GM23338 (cell line): ENCODE data around the gene TRPM1. TPM values are rescaled to one million over a fixed set of nuclear protein-coding genes. Genes with fewer than 3 reads are reported as not detected.

ENCODE experiments used
- ATAC-seq: fragments of 200-7000 bp; cut with Tn5 transposase; 3 replicates; pipeline ENCODE4 v1.9.1; 2020
- DNase-seq: peaks from one replicate; pipeline ENCODE4 v3.0.0-alpha.2; 2015; ENCODE audit warnings: low spot score
- H2AFZ ChIP-seq: fragments of 200-600 bp; sonication (generic); 2 replicates; pipeline ENCODE4 v1.8.0; 2016; ENCODE audit warnings: antibody characterized with exemption, mild to moderate bottlenecking, moderate library complexity
- H3F3A ChIP-seq: fragments of 200-600 bp; sonication (generic); replicated peaks from 2 replicates; pipeline ENCODE4 v1.8.0; 2017; ENCODE audit warnings: antibody characterized with exemption, mixed run types, low read depth
- H3K27ac ChIP-seq: fragments of 200-600 bp; sonication (generic); 2 replicates; pipeline ENCODE4 v1.6.1; 2016; ENCODE audit warnings: low read depth
- H3K27me3 ChIP-seq: fragments of 200-600 bp; sonication (generic); 2 replicates; pipeline ENCODE4 v1.8.0; 2016; ENCODE audit warnings: mild to moderate bottlenecking, mixed run types, moderate library complexity; ENCODE audit not compliant: insufficient read depth
- H3K36me3 ChIP-seq: fragments of 200-600 bp; sonication (generic); 2 replicates; pipeline ENCODE4 v1.8.0; 2016; ENCODE audit warnings: mild to moderate bottlenecking; ENCODE audit not compliant: insufficient read depth
- H3K4me1 ChIP-seq: fragments of 200-600 bp; sonication (generic); 2 replicates; pipeline ENCODE4 v1.8.0; 2016; ENCODE audit warnings: mild to moderate bottlenecking, moderate library complexity; ENCODE audit not compliant: insufficient read depth
- H3K4me2 ChIP-seq: fragments of 200-600 bp; sonication (generic); 2 replicates; pipeline ENCODE4 v1.7.1; 2017; ENCODE audit warnings: mixed run types
- H3K4me3 ChIP-seq: fragments of 200-600 bp; sonication (generic); 2 replicates; pipeline ENCODE4 v1.6.1; 2016; ENCODE audit warnings: mixed run types
- H3K79me2 ChIP-seq: fragments of 200-600 bp; sonication (generic); replicated peaks from 2 replicates; pipeline ENCODE4 v1.8.0; 2017; ENCODE audit warnings: mild to moderate bottlenecking; ENCODE audit not compliant: insufficient read depth
- H3K9me2 ChIP-seq: fragments of 200-600 bp; sonication (generic); 2 replicates; pipeline ENCODE4 v1.8.0; 2017; ENCODE audit not compliant: insufficient read depth
- H4K20me1 ChIP-seq: fragments of 200-600 bp; sonication (generic); replicated peaks from 2 replicates; pipeline ENCODE4 v1.8.0; 2017; ENCODE audit warnings: mild to moderate bottlenecking; ENCODE audit not compliant: insufficient read depth
- H3K27ac Mint-ChIP-seq: 2 replicates; pipeline ENCODE4 v1.8.0; 2020; ENCODE audit warnings: inconsistent platforms, mild to moderate bottlenecking, moderate library complexity, mixed read lengths
- H3K27me3 Mint-ChIP-seq: 3 replicates; pipeline ENCODE4 v1.8.0; 2022; ENCODE audit warnings: low read depth, mild to moderate bottlenecking, moderate library complexity, mixed read lengths, inconsistent platforms; ENCODE audit not compliant: insufficient read depth, poor library complexity
- H3K36me3 Mint-ChIP-seq: 3 replicates; pipeline ENCODE4 v1.8.0; 2021; ENCODE audit warnings: low read depth, mild to moderate bottlenecking, inconsistent platforms, moderate library complexity, mixed read lengths
- H3K4me1 Mint-ChIP-seq: 3 replicates; pipeline ENCODE4 v1.8.0; 2020; ENCODE audit warnings: mild to moderate bottlenecking, inconsistent platforms, mixed read lengths
- H3K4me3 Mint-ChIP-seq: 3 replicates; pipeline ENCODE4 v1.8.0; 2021; ENCODE audit warnings: moderate library complexity, mild to moderate bottlenecking, inconsistent platforms, mixed read lengths
- H3K9me3 Mint-ChIP-seq: 3 replicates; pipeline ENCODE4 v1.8.0; 2020; ENCODE audit warnings: moderate library complexity, mild to moderate bottlenecking, inconsistent platforms, mixed read lengths
- CREB1 ChIP-seq: fragments of 250-450 bp; sonication (Bioruptor Pico); IDR thresholded peaks from 2 replicates; pipeline ENCODE4 v1.5.0; 2020; ENCODE audit warnings: low read depth, mild to moderate bottlenecking, moderate library complexity
- JUNB ChIP-seq: IDR thresholded peaks from one replicate; pipeline ENCODE4 v1.6.1; 2016; ENCODE audit warnings: antibody characterized with exemption; ENCODE audit not compliant: unreplicated experiment
- POLR2AphosphoS5 ChIP-seq: IDR thresholded peaks from 2 replicates; pipeline ENCODE4 v1.6.1; 2016; ENCODE audit warnings: antibody characterized with exemption, low read depth
- polyA plus RNA-seq: library from polyadenylated mRNA; unstranded; fragments of >200 nt; fragmentation: Nextera tagmentation; extraction: Ambion mirVana; gene quantifications from 2 replicates; pipeline ENCODE4 v1.2.1, GENCODE V29; 2016
- total RNA-seq: library from RNA; depleted of rRNA; stranded (reverse); fragments of >200 nt; shearing (Covaris generic); gene quantifications from 2 replicates; pipeline ENCODE4 v1.2.3, GENCODE V29; 2014
- TF ChIP-seq, protein P1 (sequence below): fragments of 250-450 bp; sonication (Bioruptor Pico); IDR thresholded peaks from 2 replicates; pipeline ENCODE4 v1.5.0; 2020; ENCODE audit warnings: mild to moderate bottlenecking, moderate library complexity
- TF ChIP-seq, protein P2 (sequence below): IDR thresholded peaks from 2 replicates; pipeline ENCODE4 v1.6.1; 2016; ENCODE audit warnings: antibody characterized with exemption
- TF ChIP-seq, protein P3 (sequence below), 2 experiments: fragments of 200-600 bp in 1 of 2; sonication (generic) in 1 of 2; conservative IDR thresholded peaks; 2 replicates each; pipeline versions ENCODE4 v1.5.1 to v1.6.1; 2016 to 2017; ENCODE audit warnings: antibody characterized with exemption in 2 of 2, low read depth in 2 of 2, mild to moderate bottlenecking in 2 of 2, moderate library complexity in 1 of 2

TRPM1 gene
- total and polyA plus RNA-seq, 2 experiments from 2014 or later: 0.19 TPM; not detected in 1

DNA sequence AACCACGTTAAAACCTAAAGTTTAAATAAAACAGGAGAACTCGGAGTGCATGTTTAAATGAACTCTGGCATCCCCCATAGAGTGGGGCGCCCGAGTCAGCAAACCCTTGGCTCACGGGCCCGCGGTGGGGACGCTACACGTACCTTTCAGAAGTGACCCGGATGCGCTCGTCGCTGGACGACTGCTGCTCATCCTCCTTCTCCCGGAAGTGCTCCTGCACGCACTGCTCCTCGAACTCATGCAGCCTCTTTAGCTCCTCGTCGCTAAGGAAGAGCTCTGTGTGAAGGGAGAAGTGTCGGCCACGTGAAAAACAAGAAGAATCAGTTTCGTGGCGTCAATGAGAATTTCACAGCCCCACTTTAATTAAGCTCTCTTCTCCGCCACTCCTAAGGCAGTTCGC is 75.5 kb downstream of the TRPM1 start (continued):
- TF ChIP-seq, protein P1, sequence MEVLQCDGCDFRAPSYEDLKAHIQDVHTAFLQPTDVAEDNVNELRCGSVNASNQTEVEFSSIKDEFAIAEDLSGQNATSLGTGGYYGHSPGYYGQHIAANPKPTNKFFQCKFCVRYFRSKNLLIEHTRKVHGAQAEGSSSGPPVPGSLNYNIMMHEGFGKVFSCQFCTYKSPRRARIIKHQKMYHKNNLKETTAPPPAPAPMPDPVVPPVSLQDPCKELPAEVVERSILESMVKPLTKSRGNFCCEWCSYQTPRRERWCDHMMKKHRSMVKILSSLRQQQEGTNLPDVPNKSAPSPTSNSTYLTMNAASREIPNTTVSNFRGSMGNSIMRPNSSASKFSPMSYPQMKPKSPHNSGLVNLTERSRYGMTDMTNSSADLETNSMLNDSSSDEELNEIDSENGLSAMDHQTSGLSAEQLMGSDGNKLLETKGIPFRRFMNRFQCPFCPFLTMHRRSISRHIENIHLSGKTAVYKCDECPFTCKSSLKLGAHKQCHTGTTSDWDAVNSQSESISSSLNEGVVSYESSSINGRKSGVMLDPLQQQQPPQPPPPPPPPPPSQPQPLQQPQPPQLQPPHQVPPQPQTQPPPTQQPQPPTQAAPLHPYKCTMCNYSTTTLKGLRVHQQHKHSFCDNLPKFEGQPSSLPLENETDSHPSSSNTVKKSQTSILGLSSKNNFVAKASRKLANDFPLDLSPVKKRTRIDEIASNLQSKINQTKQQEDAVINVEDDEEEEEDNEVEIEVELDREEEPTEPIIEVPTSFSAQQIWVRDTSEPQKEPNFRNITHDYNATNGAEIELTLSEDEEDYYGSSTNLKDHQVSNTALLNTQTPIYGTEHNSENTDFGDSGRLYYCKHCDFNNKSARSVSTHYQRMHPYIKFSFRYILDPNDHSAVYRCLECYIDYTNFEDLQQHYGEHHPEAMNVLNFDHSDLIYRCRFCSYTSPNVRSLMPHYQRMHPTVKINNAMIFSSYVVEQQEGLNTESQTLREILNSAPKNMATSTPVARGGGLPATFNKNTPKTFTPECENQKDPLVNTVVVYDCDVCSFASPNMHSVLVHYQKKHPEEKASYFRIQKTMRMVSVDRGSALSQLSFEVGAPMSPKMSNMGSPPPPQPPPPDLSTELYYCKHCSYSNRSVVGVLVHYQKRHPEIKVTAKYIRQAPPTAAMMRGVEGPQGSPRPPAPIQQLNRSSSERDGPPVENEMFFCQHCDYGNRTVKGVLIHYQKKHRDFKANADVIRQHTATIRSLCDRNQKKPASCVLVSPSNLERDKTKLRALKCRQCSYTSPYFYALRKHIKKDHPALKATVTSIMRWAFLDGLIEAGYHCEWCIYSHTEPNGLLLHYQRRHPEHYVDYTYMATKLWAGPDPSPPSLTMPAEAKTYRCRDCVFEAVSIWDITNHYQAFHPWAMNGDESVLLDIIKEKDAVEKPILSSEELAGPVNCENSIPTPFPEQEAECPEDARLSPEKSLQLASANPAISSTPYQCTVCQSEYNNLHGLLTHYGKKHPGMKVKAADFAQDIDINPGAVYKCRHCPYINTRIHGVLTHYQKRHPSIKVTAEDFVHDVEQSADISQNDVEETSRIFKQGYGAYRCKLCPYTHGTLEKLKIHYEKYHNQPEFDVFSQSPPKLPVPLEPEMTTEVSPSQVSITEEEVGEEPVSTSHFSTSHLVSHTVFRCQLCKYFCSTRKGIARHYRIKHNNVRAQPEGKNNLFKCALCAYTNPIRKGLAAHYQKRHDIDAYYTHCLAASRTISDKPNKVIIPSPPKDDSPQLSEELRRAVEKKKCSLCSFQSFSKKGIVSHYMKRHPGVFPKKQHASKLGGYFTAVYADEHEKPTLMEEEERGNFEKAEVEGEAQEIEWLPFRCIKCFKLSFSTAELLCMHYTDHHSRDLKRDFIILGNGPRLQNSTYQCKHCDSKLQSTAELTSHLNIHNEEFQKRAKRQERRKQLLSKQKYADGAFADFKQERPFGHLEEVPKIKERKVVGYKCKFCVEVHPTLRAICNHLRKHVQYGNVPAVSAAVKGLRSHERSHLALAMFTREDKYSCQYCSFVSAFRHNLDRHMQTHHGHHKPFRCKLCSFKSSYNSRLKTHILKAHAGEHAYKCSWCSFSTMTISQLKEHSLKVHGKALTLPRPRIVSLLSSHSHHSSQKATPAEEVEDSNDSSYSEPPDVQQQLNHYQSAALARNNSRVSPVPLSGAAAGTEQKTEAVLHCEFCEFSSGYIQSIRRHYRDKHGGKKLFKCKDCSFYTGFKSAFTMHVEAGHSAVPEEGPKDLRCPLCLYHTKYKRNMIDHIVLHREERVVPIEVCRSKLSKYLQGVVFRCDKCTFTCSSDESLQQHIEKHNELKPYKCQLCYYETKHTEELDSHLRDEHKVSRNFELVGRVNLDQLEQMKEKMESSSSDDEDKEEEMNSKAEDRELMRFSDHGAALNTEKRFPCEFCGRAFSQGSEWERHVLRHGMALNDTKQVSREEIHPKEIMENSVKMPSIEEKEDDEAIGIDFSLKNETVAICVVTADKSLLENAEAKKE (CRISPR knock-in tag): no peak
- no peak for TF ChIP-seq JUNB

- no peaks in the 10 kb centered on the region for H4K20me1 ChIP-seq
- H3K4me1 ChIP-seq: peaks cover 16% of the 10 kb centered on the region
- peak overlapping the region; percentile 14 for H3K4me2 ChIP-seq
- DNase-seq (no peak), ATAC-seq (no peak)
- no peaks in the 10 kb centered on the region for H3F3A ChIP-seq
- no peaks in the 10 kb centered on the region for H3K36me3 Mint-ChIP-seq
- peaks cover 3% of the 10 kb centered on the region for H3K27me3 Mint-ChIP-seq
- H3K4me3 ChIP-seq: no peak overlapping the region
- peaks cover 28% of the 10 kb centered on the region for H3K4me1 Mint-ChIP-seq
- no peaks in the 10 kb centered on the region for H3K36me3 ChIP-seq
- H3K9me2 ChIP-seq: no peaks in the 10 kb centered on the region; the same call in 1 of the 2 replicates
- no peaks in the 10 kb centered on the region for H3K9me3 Mint-ChIP-seq
- no peaks in the 10 kb centered on the region for H3K27me3 ChIP-seq
- 0 out of 2 replicates have a peak overlapping the region, but pooled peaks have one; percentile 1 for H2AFZ ChIP-seq
- H3K4me3 Mint-ChIP-seq: no peak overlapping the region
- H3K27ac Mint-ChIP-seq: peak overlapping the region; percentile 22; the same call in 1 of the 2 replicates
- H3K27ac ChIP-seq: peak overlapping the region; percentile 72
- H3K79me2 ChIP-seq: no peaks in the 10 kb centered on the region
- TF ChIP-seq, protein P1 (CRISPR knock-in tag): no peak
- TF ChIP-seq CREB1 (CRISPR knock-in tag): no peak
- TF ChIP-seq, protein P2, sequence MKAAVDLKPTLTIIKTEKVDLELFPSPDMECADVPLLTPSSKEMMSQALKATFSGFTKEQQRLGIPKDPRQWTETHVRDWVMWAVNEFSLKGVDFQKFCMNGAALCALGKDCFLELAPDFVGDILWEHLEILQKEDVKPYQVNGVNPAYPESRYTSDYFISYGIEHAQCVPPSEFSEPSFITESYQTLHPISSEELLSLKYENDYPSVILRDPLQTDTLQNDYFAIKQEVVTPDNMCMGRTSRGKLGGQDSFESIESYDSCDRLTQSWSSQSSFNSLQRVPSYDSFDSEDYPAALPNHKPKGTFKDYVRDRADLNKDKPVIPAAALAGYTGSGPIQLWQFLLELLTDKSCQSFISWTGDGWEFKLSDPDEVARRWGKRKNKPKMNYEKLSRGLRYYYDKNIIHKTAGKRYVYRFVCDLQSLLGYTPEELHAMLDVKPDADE: no peak
- no peak for TF ChIP-seq JUNB
- TF ChIP-seq POLR2AphosphoS5: no peak
- TF ChIP-seq, protein P3, sequence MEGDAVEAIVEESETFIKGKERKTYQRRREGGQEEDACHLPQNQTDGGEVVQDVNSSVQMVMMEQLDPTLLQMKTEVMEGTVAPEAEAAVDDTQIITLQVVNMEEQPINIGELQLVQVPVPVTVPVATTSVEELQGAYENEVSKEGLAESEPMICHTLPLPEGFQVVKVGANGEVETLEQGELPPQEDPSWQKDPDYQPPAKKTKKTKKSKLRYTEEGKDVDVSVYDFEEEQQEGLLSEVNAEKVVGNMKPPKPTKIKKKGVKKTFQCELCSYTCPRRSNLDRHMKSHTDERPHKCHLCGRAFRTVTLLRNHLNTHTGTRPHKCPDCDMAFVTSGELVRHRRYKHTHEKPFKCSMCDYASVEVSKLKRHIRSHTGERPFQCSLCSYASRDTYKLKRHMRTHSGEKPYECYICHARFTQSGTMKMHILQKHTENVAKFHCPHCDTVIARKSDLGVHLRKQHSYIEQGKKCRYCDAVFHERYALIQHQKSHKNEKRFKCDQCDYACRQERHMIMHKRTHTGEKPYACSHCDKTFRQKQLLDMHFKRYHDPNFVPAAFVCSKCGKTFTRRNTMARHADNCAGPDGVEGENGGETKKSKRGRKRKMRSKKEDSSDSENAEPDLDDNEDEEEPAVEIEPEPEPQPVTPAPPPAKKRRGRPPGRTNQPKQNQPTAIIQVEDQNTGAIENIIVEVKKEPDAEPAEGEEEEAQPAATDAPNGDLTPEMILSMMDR (conservative IDR thresholded peaks at IDR 0.05; ENCODE audit: low read depth in 2 of 2): no peak
Measured at GRCh38 chr15:31024979-31025378, 76.5 kb downstream of the TRPM1 start.
